GM21619 (cell line): ENCODE measurements around the gene PLCB2.

Experiments used
- ATAC-seq: cut with Tn5 transposase; IDR thresholded peaks from one replicate; pipeline ENCODE4 v1.9.1; 2021; ENCODE audit not compliant: unreplicated experiment

PLCB2 gene

DNA sequence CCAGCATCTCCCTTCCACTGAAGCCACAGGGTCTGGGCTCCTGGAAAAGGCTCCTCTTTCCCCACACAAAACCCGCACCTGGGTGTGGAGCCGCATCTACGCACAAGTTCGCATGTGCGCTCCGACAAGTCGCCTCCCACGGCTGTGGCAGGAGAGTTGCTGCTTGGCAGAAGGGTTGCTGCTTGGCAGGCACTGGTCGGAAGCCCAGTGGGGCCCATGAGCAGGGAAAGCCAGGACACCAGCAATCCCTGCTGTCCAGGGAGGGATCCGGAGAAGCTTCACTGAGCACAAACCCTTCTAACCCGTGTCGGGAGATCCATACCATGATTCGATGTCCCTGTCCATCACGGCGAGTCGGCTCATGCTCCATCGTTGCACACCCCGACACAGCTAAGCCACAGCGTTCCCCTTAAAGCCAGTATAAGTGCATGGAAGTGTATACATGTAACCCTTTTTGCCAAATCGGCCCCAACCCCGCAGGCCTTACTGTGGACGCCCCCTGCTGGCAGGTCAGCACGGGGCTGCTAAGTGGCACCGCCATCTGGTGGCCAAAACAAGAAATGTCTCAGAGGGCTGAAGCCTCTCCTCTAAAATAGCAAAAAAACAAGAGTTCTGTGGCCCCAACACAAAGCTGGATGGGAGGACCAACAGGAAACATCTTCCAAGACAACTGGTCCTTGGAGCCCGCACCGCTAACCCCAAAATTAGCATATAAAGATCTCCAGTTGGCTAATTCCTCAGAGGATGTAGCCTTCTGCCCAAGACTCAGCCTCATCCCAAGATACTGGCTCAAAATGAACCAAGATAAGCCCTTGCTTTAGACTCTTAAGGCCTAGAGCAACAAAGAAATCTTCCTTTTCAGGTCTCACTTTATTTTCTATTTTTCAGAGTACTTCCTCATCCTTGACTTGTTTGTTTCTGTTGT is 33.1 kb downstream of the PLCB2 start:
- no peak for ATAC-seq

DNA sequence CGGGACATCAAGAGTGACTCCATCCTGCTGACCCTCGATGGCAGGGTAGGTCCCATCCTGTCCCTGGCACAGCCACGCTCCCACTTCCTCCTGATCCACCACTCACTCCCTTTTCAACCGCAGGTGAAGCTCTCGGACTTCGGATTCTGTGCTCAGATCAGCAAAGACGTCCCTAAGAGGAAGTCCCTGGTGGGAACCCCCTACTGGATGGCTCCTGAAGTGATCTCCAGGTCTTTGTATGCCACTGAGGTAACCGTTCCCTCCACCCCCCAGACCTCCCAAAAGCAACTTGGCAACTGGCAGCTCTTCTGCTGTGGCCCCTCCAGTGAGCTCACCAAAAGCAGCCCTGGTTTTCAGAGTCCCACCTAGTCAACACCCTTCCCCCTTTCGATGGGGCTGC is 34.3 kb downstream of the PLCB2 start:
- ATAC-seq, result no peak

- no peak for ATAC-seq
Observed at GRCh38 chr15:40272485-40273056, 35.2 kb downstream of the PLCB2 start.

DNA sequence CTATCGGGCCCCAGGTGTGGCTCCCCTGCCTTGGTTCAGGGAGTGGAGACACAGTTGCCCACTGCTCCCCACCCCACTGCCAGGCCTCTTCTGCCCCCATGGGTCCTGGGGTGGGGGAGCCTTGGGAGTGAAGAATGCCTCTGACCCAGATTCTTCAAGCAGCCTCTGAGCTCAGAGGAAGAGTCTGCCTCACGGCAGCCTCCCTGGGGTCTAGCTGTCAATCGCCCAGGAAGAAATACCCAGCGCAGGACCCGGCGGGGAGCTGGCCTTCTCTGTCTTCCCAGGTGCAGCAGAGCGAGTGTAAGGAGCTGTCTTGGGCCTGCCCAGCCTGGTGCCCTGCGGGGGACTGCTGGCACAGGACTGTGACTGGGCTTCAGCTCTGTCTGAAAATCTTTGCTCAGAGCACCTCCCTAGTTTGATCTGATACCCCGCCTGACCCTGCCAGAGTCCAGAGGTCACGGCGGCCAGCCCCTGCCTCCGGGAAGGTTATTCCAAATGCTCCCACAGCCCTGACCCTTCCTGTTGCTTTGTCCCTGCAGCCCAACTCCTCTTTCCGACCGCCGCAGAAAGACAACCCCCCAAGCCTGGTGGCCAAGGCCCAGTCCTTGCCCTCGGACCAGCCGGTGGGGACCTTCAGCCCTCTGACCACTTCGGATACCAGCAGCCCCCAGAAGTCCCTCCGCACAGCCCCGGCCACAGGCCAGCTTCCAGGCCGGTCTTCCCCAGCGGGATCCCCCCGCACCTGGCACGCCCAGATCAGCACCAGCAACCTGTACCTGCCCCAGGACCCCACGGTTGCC is 35.9 kb downstream of the PLCB2 start:
- no peak for ATAC-seq

- no peak for ATAC-seq
Observed at GRCh38 chr15:40270246-40270995, 37.3 kb downstream of the PLCB2 start.

DNA sequence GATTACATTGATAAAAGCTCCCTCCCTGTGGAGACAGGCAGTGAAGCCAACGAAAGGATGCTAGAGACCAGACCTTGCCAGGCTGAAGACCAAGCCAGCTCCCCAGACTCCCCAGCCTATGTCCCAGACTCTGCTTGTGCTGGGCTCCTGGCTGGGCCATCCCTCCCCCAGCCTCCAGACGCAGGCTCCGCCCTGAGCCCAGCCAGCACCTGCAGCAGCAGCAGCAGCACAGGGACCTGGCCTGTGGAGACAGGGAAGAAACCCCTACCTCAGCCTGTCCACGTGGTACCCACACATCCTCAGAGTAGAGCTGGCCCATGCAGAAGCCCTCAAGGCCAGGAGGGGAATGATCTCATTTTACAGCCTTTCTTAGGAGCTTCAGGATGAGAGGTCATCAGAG is 38.1 kb downstream of the PLCB2 start:
- no peak for ATAC-seq

DNA sequence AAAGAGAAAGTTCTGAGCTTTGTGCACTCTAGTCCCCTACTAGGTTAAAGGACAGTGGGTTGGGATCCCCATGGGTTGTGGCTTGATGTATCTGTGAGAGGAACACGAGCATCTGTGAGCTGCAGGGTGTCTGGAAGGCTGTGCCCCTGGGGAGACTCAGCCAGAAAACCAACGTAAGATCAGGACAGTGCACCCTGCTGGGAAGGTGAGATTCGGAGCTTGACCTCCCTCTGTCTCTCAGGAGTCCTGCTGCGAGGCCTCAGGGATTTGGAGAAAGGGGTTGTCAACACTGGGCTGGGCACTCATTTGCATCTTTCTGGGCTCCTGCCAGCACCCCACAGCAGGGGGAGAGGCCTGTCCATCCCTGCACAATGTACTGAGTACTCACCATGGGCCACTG is 40.1 kb downstream of the PLCB2 start:
- no peak for ATAC-seq

- ATAC-seq, result no peak
Observed at GRCh38 chr15:40266828-40267304, 40.9 kb downstream of the PLCB2 start.

DNA sequence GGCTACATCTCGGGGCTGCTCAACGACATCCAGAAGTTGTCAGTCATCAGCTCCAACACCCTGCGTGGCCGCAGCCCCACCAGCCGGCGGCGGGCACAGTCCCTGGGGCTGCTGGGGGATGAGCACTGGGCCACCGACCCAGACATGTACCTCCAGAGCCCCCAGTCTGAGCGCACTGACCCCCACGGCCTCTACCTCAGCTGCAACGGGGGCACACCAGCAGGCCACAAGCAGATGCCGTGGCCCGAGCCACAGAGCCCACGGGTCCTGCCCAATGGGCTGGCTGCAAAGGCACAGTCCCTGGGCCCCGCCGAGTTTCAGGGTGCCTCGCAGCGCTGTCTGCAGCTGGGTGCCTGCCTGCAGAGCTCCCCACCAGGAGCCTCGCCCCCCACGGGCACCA is 41.9 kb downstream of the PLCB2 start:
- ATAC-seq, result no peak

GRCh38 chr15:40265355-40265754 is 42.4 kb downstream of the PLCB2 start:
- no peak for ATAC-seq

GRCh38 chr15:40264321-40265153 is 43.2 kb downstream of the PLCB2 start:
- no peak for ATAC-seq

DNA sequence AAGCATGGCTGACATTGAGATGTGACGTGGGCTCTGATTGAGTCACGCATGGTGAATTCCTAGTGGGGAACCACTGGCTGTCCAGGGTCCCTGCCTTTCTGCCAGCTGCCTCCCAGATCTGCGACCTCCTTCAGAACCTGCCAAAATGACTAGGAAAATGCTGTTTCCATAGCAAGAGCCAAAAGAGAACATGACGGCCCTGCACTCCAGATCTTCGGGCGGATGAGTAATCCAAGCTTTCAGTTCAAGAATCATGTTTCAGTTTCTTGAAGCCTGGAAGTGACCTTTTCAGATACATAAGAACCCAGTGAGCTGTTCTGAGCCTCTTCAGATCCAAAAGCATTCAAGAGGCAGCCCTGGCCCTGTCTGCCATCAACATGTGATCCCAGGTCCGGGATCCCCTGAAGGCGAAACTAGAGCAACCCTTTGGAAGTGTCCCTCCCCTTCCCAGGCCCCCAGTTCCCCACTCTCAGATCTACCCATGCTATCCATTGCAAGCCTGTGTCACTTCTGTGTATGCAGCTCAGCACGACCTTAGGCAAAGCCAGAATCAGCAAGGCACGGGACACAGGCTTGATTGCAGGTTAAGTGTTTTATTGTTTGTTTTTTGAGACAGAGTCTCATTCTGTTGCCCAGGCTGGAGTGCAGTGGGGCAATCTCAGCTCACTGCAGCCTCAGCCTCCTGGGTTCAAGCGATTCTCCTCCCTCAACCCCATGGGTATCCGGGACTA is 44.5 kb downstream of the PLCB2 start:
- ATAC-seq, result no peak

GRCh38 chr15:40259021-40259420 is 48.7 kb downstream of the PLCB2 start:
- no peak for ATAC-seq

DNA sequence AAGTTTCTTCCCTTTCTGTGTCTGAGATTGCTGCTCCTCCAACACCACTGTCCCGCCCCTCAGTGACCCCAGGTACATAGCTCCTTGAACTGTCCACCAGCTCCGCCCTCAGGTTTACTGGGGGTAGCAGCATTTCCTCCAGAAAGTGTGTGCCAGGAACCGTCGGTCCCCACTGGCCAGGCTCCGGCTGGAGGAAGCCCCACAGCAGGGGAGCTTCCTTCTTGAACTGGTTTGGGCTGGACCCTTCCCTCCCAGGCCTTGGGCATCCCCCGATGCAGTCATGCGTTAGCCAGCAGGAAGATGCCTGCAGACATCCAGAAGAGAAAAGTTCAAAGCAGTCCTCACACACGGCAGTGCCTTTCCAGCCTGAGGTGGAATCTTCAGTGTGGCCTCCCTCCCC is 49.2 kb downstream of the PLCB2 start:
- no peak for ATAC-seq

- no peak for ATAC-seq
Observed at GRCh38 chr15:40257656-40258450, 49.9 kb downstream of the PLCB2 start.

DNA sequence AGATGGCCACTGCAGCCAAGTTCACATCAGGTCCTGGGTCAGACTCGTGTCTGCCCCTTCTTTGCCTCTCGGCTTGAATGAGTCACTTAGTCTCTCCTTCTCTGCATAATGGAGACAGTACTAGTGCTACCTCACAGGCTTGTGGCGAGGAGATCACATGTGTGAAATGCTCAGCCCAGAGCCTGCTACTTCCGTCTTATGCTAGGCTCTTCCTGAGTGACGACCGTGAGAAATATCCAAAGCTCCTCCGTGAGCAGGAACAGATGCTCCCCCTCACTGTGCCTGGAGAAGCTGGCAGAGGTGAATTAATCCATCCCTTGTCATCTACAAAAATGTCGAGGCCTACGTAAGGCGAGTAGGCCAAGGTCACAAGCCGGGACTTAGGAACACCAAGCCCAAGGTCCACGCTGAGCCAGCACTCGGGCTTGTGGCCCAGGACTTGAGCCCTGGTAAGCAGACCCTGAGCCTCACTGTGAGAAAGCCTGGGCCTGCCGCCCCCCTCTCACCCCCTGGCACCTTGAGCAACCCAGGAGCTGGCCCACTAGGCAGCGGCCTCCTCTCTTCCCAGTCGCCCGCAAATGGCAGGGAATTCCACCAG is 51.0 kb downstream of the PLCB2 start:
- no peak for ATAC-seq

- ATAC-seq, result no peak
Observed at GRCh38 chr15:40255033-40255432, 52.7 kb downstream of the PLCB2 start.

DNA sequence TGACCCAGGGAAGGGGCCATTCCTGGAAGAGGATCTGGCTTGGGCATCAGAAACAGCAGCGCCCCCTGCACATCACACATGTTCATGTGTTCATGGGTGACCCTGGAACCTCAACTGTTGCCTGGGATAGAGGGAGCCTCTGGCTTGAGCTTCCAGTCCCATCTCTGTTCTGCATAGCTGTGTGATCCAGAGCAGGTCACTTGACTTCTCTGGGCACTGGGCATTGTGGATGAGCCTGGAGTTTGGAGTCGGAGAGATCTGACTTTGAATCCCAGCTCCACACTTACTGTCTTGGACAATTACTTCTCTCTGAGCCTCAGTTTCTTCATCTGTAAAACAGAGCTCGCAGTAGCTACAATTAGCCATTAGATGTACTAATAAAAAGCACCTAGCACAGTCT is 53.3 kb downstream of the PLCB2 start:
- no peak for ATAC-seq
